ENCODE measurements around the gene HPSE2.
A peak's percentile ranks its signal among the peaks of the same experiment; 100 is the strongest.

Gene HPSE2

GRCh38 chr10:99084161-99084560 lies 151.5 kb downstream of the HPSE2 start:
- TF ChIP-seq GATA3 (IDR thresholded peaks at IDR 0.05; ENCODE audit: low read depth, low read length) = no peak
- no peak for TF ChIP-seq GATA2 (IDR thresholded peaks at IDR 0.05; ENCODE audit: low read depth, low read length)

GRCh38 chr10:99080275-99080945 lies 155.2 kb downstream of the HPSE2 start:
- TF ChIP-seq GATA2 (IDR thresholded peaks at IDR 0.05; ENCODE audit: low read depth, low read length) = no peak
- no peak for TF ChIP-seq GATA3 (IDR thresholded peaks at IDR 0.05; ENCODE audit: low read depth, low read length)

- TF ChIP-seq GATA2 (IDR thresholded peaks at IDR 0.05; ENCODE audit: low read depth, low read length) (no peak), GATA3 (IDR thresholded peaks at IDR 0.05; ENCODE audit: low read depth, low read length) (no peak)
Measured at GRCh38 chr10:99062591-99062990, 173.1 kb downstream of the HPSE2 start.

GRCh38 chr10:99058762-99059161 lies 176.9 kb downstream of the HPSE2 start:
- TF ChIP-seq GATA3 (IDR thresholded peaks at IDR 0.05; ENCODE audit: low read depth, low read length) (no peak), GATA2 (IDR thresholded peaks at IDR 0.05; ENCODE audit: low read depth, low read length) (no peak)

- TF ChIP-seq GATA2 (IDR thresholded peaks at IDR 0.05; ENCODE audit: low read depth, low read length) (no peak), GATA3 (IDR thresholded peaks at IDR 0.05; ENCODE audit: low read depth, low read length) (no peak)
Measured at GRCh38 chr10:99057936-99058690, 177.5 kb downstream of the HPSE2 start.

GRCh38 chr10:99045671-99046070 lies 190.0 kb downstream of the HPSE2 start:
- TF ChIP-seq GATA2 (IDR thresholded peaks at IDR 0.05; ENCODE audit: low read depth, low read length) (no peak), GATA3 (IDR thresholded peaks at IDR 0.05; ENCODE audit: low read depth, low read length) (no peak)

GRCh38 chr10:99042051-99042771 lies 193.4 kb downstream of the HPSE2 start:
- TF ChIP-seq GATA3 (IDR thresholded peaks at IDR 0.05; ENCODE audit: low read depth, low read length) (no peak), GATA2 (IDR thresholded peaks at IDR 0.05; ENCODE audit: low read depth, low read length) (no peak)

GRCh38 chr10:99041468-99041867 lies 194.2 kb downstream of the HPSE2 start:
- TF ChIP-seq GATA3 (IDR thresholded peaks at IDR 0.05; ENCODE audit: low read depth, low read length) = no peak
- no peak for TF ChIP-seq GATA2 (IDR thresholded peaks at IDR 0.05; ENCODE audit: low read depth, low read length)

- TF ChIP-seq GATA2 (IDR thresholded peaks at IDR 0.05; ENCODE audit: low read depth, low read length) (no peak), GATA3 (IDR thresholded peaks at IDR 0.05; ENCODE audit: low read depth, low read length) (no peak)
Measured at GRCh38 chr10:99013885-99014284, 221.8 kb downstream of the HPSE2 start.

GRCh38 chr10:99010286-99010685 lies 225.4 kb downstream of the HPSE2 start:
- TF ChIP-seq GATA2 (IDR thresholded peaks at IDR 0.05; ENCODE audit: low read depth, low read length) = no peak
- TF ChIP-seq GATA3 (IDR thresholded peaks at IDR 0.05; ENCODE audit: low read depth, low read length) = no peak

- TF ChIP-seq GATA3 (IDR thresholded peaks at IDR 0.05; ENCODE audit: low read depth, low read length) = peak; percentile 46; the same call in 1 of the 2 replicates
- TF ChIP-seq GATA2 (IDR thresholded peaks at IDR 0.05; ENCODE audit: low read depth, low read length) = peak; percentile 58
Measured at GRCh38 chr10:99008054-99008453, 227.6 kb downstream of the HPSE2 start.

GRCh38 chr10:99007457-99007856 lies 228.2 kb downstream of the HPSE2 start:
- TF ChIP-seq GATA3 (IDR thresholded peaks at IDR 0.05; ENCODE audit: low read depth, low read length) = no peak

GRCh38 chr10:99005254-99005653 lies 230.4 kb downstream of the HPSE2 start:
- TF ChIP-seq GATA3 (IDR thresholded peaks at IDR 0.05; ENCODE audit: low read depth, low read length) (no peak), GATA2 (IDR thresholded peaks at IDR 0.05; ENCODE audit: low read depth, low read length) (no peak)

GRCh38 chr10:99004738-99005137 lies 230.9 kb downstream of the HPSE2 start:
- no peak for TF ChIP-seq GATA3 (IDR thresholded peaks at IDR 0.05; ENCODE audit: low read depth, low read length)
- no peak for TF ChIP-seq GATA2 (IDR thresholded peaks at IDR 0.05; ENCODE audit: low read depth, low read length)

Measured in SH-SY5Y (cell line).